NB4 (cell line): ENCODE data around the gene ADK.
A peak's percentile ranks its signal among the peaks of the same experiment; 100 is the strongest.

Source experiments
- DNase-seq: peaks from one replicate; pipeline ENCODE4 v3.0.0; 2010; ENCODE audit warnings: low read depth
- H3K4me3 ChIP-seq: one replicate; pipeline ENCODE4 v1.5.1; 2011; ENCODE audit warnings: mild to moderate bottlenecking, low read depth, low read length, moderate library complexity
- MYC ChIP-seq: IDR thresholded peaks from 2 replicates; pipeline ENCODE4 v1.6.1; 2011; ENCODE audit warnings: low read depth, low read length
- POLR2A ChIP-seq: IDR thresholded peaks from 2 replicates; pipeline ENCODE4 v1.6.1; 2011; ENCODE audit warnings: mild to moderate bottlenecking; ENCODE audit not compliant: insufficient read length; ENCODE audit errors: extremely low read depth
- TF ChIP-seq, protein P1 (sequence below): IDR thresholded peaks from 2 replicates; pipeline ENCODE4 v1.6.1; 2011; ENCODE audit warnings: low read depth, low read length
- TF ChIP-seq, protein P2 (sequence below): IDR thresholded peaks from one replicate; pipeline ENCODE4 v1.5.1; 2012; ENCODE audit warnings: low read depth, low read length

ADK gene

DNA sequence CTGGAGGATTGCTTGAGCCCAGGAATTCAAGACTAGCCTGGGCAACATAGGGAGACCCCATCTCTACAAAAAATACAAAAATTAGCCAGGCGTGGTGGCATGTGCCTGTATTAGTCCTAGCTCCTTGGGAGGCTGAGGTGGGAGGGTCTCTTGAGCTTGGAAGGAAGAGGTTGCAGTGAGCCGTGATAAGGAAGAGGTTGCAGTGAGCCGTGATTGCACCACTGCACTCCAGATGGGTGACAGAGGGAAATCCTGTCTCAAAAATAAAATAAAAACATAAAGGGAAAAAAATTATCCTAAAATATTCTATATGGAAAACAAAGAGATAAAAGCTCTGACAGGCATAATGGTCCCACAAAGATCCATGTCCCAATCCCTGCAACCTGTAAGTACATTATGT lies 587.5 kb downstream of the ADK start:
- H3K4me3 ChIP-seq, result peak overlapping the region; percentile 19
- peak; percentile 76 for DNase-seq

DNA sequence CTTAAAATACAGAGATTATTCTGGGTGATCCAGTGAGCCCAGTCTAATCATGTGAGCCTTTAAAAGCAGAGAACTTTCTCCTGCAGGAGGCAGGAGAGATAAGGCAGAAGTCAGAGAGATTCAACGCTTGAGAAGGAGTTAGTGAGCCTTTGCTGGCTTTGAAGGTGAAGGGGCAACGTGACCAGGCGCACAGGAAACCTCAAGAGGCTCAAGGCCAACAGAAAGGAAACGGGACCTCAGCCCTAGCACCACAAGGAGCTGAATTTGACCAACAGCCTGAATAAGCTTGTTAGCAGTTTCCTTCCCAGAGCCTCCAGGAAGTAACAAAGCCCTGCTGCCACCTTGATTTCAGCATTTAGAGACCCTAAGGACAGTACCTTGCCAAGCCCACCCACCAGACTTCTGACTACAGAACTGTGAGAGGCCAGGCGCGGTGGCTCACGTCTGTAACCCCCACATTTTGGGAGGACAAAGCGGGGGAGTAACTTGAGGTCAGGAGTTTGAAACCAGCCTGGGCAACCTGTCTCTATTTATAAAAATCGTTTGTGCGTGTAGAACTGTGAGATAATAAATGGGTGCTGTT lies 588.1 kb downstream of the ADK start:
- H3K4me3 ChIP-seq, result peak overlapping the region; percentile 19
- TF ChIP-seq MYC (peak; percentile 96), POLR2A (peak; percentile 21)
- TF ChIP-seq, protein P1, sequence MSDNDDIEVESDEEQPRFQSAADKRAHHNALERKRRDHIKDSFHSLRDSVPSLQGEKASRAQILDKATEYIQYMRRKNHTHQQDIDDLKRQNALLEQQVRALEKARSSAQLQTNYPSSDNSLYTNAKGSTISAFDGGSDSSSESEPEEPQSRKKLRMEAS, result peak; percentile 96
- TF ChIP-seq, protein P2, sequence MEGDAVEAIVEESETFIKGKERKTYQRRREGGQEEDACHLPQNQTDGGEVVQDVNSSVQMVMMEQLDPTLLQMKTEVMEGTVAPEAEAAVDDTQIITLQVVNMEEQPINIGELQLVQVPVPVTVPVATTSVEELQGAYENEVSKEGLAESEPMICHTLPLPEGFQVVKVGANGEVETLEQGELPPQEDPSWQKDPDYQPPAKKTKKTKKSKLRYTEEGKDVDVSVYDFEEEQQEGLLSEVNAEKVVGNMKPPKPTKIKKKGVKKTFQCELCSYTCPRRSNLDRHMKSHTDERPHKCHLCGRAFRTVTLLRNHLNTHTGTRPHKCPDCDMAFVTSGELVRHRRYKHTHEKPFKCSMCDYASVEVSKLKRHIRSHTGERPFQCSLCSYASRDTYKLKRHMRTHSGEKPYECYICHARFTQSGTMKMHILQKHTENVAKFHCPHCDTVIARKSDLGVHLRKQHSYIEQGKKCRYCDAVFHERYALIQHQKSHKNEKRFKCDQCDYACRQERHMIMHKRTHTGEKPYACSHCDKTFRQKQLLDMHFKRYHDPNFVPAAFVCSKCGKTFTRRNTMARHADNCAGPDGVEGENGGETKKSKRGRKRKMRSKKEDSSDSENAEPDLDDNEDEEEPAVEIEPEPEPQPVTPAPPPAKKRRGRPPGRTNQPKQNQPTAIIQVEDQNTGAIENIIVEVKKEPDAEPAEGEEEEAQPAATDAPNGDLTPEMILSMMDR, result peak; percentile 56
- peak; percentile 97 for DNase-seq

More for the DNA sequence above, 587.5 kb downstream of the ADK start:
- TF ChIP-seq MYC (no peak), POLR2A (no peak)
- TF ChIP-seq, protein P1, result no peak
- TF ChIP-seq, protein P2, result no peak

DNA sequence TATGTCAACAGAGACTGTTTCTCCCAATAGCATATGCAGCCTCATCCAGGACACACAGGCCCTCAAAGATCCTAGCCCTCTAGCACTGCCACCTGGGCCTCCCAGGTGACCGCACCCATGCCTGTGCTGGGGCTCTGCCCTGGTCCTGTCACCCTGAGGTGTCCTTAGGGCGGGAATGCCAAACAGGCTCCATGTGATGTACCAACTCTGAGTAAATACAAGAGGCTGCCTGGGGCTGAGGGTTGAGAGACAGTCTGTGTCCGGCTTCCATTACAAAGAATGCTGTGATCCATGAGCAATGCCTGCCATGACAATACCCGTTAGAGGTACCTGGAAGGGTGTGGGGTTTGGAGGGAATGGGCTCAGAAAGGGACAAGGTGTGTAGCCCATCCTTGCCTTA lies 592.4 kb downstream of the ADK start:
- DNase-seq, result no peak
- TF ChIP-seq, protein P2, result no peak
- TF ChIP-seq, protein P1, result no peak
- TF ChIP-seq POLR2A, result no peak
- no peak for TF ChIP-seq MYC
- H3K4me3 ChIP-seq, result no peak overlapping the region

DNA sequence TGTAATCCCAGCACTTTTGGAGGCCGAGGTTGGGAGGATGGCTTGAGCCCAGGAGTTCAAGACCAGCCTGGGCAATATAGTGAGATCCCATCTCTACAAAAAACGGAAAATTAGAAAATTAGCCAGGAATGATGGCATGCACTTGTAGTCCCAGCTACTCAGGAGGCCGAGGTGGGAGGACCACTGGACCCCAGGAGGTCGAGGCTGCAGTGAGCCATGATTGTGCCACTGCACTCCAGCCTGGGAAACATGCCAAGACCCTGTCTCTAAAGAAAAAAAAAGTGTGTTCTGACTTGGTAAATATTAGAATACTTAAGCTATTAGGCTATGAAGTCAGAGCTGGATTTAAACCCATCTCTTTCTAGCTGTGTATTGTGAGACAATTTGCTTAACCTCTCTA lies 594.4 kb downstream of the ADK start:
- no peak for TF ChIP-seq POLR2A
- TF ChIP-seq, protein P1, result no peak
- TF ChIP-seq, protein P2, result no peak
- TF ChIP-seq MYC, result no peak
- no peak for DNase-seq
- H3K4me3 ChIP-seq, result no peak overlapping the region

DNA sequence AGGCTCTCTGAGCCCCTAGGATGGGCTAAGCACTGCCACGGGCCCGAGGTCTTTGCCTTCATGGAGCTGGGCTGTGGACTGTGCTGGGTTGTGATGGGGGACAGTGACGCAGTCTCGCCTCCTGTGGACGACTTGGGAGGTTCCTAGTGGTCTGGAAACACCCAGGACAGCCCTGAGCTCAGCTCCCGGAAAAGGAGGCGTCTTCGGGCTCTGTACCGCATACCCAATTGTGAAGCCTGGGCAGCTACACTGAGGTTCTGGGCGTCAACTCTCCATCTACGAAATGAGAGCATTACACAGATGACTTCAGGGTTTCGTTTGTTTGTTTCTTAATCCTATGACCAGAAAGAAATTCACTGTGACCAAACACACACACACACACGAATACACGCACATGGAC lies 595.8 kb downstream of the ADK start:
- DNase-seq, result no peak
- no peak overlapping the region for H3K4me3 ChIP-seq
- TF ChIP-seq MYC (no peak), POLR2A (no peak)
- TF ChIP-seq, protein P1, result no peak
- TF ChIP-seq, protein P2, result no peak

DNA sequence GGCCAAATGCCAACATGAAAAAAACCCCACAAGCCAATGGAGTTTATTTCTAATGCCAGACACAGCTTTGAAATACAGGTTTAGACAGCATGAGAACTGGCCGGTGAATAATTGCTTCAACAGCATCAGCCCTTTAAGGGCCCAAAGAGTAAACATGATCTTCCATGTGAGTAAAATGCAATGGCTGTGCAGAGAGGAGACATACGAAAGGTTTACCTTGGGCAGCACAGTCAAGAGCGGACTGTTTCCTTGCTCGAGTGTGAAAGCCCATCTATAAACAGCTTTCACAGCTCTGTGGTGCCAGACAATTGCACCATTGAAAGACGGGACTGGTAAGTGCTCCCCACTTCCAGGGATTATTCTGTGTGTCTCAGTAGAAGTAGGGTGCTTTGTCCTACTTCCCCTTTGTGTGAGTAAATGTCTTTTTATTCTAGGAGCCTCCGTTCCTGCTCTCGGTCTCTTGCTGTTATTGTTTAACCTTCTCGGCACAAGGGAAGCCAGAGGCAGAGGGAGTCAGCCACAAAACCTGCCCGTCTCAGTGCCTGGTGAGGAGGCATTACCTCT lies 597.5 kb downstream of the ADK start:
- H3K4me3 ChIP-seq, result no peak overlapping the region
- no peak for DNase-seq
- TF ChIP-seq MYC (no peak), POLR2A (no peak)
- TF ChIP-seq, protein P1, result no peak
- TF ChIP-seq, protein P2, result no peak
